GM12874 (cell line): ENCODE data around the gene GARNL3.

Experiments used
- TF ChIP-seq, protein P1 (sequence below): IDR thresholded peaks from 2 replicates; pipeline ENCODE4 v1.5.1; 2011; ENCODE audit warnings: low read depth, mild to moderate bottlenecking, control low read depth, low read length, moderate library complexity; ENCODE audit not compliant: insufficient read depth

The GARNL3 gene

DNA sequence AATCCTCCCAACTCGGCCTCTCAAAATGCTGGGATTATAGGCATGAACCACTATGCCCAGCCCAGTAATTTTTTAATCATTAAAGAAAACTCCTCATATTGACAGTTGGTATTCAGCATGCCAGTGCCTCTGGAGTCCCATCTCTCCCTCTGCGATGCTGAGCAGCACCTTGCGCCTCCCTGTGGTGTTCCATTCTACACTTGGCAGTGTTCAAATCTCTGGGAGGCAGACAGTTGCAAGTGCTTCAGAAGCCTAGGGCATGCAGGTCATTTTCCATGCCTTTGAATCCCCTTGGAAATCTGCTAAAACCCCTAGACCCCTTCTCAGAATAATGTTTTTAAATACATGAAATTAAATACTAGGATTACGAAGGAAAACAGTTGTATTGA, 41.3 kb downstream of the GARNL3 start:
- TF ChIP-seq, protein P1, sequence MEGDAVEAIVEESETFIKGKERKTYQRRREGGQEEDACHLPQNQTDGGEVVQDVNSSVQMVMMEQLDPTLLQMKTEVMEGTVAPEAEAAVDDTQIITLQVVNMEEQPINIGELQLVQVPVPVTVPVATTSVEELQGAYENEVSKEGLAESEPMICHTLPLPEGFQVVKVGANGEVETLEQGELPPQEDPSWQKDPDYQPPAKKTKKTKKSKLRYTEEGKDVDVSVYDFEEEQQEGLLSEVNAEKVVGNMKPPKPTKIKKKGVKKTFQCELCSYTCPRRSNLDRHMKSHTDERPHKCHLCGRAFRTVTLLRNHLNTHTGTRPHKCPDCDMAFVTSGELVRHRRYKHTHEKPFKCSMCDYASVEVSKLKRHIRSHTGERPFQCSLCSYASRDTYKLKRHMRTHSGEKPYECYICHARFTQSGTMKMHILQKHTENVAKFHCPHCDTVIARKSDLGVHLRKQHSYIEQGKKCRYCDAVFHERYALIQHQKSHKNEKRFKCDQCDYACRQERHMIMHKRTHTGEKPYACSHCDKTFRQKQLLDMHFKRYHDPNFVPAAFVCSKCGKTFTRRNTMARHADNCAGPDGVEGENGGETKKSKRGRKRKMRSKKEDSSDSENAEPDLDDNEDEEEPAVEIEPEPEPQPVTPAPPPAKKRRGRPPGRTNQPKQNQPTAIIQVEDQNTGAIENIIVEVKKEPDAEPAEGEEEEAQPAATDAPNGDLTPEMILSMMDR: no peak

DNA sequence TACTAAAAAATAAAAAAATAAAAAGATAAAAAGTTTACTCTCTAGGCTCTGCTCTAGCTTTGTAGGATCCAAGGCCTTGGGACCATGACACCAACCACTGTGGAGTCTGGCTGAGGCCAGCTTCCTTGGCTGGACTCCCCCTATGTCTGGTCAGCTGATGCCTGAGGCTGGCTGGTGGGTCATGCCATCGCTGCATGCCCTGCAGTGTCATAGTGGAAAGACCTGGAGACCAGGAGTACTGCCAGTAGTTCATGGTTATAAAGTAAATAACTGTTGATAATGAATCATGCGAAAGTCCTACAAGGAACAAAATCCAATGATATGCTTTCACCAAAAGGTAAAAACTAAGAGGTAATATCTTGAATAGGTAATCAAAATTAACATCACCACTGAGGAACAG, 43.2 kb downstream of the GARNL3 start:
- TF ChIP-seq, protein P1: no peak

DNA sequence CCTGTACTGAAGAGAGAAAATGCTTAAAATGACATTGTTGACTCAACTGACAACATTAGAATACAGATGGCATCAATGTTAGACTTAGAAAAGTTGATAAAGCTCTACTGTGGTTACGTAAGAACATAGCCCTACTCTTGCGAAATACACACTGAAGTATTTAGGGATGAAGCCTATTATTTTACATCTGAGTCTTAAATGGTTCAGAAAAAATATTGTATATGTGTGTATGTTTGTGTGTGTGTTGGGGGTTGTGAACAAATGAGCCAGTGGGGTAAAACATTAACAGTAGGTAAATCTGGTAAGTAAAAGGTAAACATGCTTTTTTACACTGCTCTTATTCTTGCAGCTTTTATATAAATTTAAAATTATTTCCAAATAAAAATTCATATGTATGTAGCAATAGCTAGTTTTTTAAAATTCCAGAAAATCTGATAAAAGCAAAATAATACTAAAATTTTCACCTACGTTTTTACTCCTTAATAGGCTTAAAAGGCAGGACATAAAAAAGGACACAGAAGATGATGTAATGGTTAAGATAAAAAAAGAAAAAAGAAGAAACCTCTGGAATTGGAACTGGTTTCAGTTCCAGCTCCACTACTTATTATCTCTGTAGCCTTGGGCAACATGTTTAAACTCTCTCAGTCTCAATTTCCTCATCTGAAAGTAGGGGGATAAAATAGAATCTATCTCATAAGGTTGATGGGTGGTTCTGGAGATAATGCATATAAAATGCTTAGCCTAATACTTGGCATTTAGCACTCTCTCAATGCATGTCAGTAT, 44.3 kb downstream of the GARNL3 start:
- TF ChIP-seq, protein P1: no peak

DNA sequence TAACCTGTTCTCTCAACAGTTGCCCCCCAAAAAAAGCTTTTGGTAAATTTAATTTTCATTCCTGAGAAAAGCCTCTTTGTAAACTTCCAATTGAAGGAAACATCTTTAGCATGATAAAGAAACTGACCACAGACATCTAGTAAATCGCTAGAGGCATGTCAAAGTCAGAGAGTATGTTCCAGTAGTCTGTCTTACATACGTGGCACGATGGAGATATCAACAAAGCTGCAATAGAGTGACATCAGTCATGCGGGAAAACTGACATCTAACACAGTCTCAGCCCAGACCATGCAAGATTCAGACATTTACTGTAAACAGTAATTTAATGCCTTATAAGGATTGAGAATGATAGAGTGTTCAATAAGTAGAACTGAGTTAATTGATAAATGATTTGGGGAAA, 45.1 kb downstream of the GARNL3 start:
- TF ChIP-seq, protein P1: no peak

DNA sequence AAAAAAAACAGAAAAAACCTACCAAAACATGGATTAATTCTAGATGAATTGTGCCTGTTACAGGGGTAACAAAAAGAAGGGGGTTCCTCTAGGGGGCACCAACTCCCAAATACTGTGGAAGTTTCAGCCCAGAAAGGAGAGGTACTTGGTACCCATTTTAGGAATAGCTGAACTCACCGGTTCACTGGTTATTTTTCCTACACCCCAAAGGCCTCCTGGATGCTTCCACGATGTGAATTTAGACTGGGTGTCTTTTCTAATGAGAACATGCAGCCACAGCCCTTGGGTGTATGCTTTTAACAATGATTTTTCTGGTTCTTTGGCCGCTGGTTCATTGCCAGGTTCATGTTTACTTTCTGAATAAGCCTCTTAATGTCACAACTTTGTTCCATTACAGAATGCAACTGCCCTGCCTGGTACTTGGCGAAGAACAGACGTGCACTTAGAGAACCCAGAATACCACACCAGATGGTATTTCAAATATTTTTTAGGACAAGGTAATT, 46.7 kb downstream of the GARNL3 start:
- TF ChIP-seq, protein P1: peak; percentile 40; the same call in 1 of the 2 replicates

DNA sequence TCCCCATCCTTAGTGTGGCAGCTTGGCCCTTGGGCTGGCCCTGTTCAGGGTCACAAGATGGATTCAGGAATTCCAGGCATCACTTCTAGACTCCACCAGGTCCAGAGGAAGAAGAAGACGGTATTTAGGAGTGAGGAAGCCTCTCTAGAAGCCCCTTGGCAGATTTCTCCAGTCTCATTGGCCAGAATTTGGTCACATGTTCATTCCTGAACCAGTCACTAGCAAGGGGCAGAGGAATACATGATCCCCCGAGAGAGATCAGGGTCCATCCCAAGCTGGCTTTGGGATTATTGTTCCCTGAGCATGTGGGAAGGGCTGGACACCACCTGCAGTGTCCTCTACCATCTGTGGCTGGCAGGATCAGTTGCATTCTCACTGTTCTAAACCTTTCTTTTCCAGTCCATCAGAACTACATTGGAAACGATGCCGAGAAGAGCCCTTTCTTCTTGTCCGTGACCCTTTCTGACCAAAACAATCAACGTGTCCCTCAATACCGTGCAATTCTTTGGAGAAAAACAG, 48.5 kb downstream of the GARNL3 start:
- TF ChIP-seq, protein P1: no peak

DNA sequence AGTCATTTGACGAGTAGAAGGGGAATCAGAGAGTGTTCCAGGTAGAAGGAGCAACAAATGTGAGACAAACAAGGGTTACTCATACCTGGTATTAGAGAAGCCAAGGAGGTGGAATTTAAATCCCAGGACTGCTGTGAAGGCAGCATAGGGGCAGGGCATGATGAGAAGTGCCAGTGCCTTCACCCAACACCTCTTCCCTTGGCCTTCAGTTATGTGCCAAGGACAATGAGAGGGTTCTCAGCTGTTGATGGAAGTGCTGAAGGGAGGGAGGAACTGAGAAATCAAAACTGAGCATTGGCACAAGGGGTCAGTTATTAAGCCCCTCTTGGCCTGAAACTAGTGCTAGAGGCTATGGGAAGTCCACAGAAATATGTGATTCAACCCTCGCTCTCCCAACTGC, 50.3 kb downstream of the GARNL3 start:
- TF ChIP-seq, protein P1: no peak
